Left colon (tissue), 2 donors: ENCODE data around the gene CCL4L2. TPM values are rescaled to one million over a fixed set of nuclear protein-coding genes. Genes with fewer than 3 reads are reported as not detected.
"Not testable (repeated sequence)": the region's sequence is repeated elsewhere in the genome, so short reads cannot be mapped to it uniquely, and the experiment has no call there.

Experiments used
- ATAC-seq: fragments of 200-7000 bp; cut with Tn5 transposase; one replicate; pipeline ENCODE4 v1.9.1; 2020; ENCODE audit warnings: mild to moderate bottlenecking, moderate library complexity
- DNase-seq, 2 donors: peaks; one replicate each; pipeline ENCODE4 v3.0.0-alpha.2; 2020
- intact Hi-C, 2 donors: fragments of 100-400 bp; cut with DNase I in 1 of 2; cut with micrococcal nuclease in 1 of 2; formaldehyde crosslinking; loops; one replicate each; pipeline versions ENCODE4 v1.11.2 to v1.14.0; 2022; cut with DNase I, micrococcal nuclease
- total RNA-seq, 2 donors: library from RNA; stranded (reverse); fragmentation: NEBNext Ultra II Directional; extraction: Animal tissue kit (Norgen Biotek cat#: 25700); gene quantifications; one replicate each; pipeline ENCODE4 v1.2.1, GENCODE V29; 2021
- donor health status: DM: no; HTN: no; CAD: no.
- donor health status: DM: yes; HTN: yes; CAD: no.

CCL4L2 gene
- total RNA-seq, 2 donors from 2014 or later = 3.0 TPM; not detected in 1

DNA sequence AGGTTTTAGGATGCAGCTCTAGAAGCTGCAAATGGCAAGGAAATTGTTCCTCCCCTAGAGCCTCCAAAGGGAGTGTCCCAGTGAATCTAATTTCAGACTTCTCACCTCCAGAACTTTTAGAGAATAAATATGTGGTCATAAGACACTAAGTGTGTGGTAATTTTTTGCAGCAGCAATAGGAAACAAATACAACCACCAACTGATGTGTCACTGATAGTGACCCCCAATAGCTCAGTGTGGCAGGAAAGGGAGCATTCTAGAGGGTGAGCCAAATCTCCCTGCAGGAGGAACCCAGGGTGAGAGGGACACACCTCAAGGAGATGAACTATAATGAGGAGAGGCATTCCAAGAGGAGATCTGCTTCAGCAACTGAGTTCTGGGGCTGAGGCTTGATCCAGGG is 4.1 kb downstream of the CCL4L2 start:
- ATAC-seq = no peak
- DNase-seq = no peak
- intact Hi-C loops = no loop called here

DNA sequence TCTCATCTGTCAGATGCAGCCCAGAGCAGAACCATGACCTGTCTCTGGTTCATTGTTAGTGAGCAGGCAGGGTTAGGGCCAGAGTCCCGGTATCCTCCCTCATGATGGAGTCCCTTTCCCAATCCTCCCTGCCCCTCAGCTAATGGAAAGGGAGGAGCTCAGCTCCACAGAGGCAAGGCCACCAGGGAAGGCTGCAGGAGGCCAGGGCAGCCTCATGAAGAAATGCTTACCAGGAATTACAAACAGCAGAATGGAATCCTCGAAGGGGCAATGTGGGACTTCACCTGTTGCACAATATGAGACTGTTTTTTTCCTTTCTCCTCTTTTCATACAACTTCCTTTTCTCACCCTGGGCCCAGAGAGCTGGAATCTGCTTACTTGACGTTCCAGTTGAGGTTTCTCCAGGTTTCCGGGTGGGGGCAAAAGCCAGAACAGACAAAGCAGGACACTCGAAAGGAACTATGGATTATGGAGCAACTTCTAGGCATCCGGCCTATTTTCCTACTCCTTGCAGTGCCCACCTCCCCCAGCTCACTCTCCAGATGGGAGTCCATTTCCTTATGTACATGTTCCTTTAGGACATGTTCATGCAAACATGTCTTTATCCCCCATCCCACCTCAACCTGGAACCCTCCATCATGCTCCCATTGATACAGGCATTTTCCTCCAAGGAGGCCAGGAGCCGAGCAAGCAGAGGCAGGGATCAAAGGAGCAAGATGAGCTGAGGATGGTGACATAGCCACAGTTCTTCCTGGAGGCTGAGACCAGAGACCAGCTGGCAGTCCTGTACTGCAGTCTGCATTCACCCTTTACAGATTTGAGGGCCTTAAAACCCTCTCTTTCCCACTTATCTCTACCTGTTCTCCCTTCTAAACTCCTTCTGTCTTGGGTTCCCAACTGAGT is 4.8 kb downstream of the CCL4L2 start:
- ATAC-seq, DNase-seq, intact Hi-C loops: not testable (repeated sequence)

DNA sequence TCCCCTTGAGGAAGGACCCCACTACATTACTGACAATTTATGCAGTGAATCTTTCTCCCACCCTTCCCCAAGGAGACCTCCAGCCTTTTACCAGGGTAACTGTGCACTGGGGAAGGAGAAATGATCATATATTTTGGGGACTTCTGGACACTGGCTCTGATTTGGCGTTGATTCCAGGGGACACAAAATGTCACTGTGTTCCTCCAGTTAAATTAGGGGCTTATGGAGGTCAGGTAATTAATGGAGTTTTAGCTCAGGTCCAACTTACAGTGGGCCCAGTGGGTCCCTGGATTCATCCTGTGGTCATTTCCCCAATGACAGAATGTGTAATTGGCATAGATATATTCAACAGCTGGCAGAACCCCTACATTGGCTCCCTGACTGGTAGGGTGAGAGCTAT is 8.7 kb downstream of the CCL4L2 start:
- intact Hi-C loops, ATAC-seq, DNase-seq: not testable (repeated sequence)

DNA sequence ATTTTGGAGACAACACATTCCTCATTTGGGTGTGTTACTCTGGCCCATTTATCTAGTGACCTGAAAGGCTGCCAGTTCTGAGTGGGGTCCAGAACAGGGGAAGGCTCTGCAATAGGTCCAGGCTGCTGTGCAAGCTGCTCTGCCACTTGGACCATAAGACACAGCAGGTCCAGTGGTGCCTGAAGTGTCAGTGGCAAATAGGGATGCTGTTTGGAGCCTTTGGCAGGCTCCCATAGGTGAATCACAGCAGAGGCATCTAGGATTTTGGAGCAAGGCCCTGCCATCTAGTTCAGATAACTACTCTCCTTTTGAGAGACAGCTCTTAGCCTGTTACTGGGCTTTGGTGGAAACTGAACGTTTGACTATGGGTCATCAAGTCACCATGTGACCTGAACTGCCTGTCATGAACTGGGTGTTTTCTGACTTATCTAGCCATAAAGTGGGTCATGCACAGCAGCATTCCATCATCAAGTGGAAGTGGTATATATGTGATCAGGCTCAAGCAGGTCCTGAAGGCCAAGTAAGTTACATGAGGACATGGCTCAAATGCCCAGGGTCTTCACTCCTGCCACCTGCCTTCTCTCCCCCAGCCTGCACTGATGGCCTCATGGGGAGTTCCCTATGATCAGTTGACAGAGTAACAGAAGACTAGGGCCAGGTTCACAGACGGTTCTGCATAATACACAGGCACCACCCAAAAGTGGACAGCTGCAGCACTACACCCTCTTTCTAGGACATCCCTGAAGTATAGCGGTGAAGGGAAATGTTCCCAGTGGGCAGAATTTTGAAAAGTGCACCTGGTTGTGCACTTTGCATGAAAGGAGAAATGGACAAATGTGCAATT is 10.1 kb downstream of the CCL4L2 start:
- DNase-seq, ATAC-seq, intact Hi-C loops: not testable (repeated sequence)

DNA sequence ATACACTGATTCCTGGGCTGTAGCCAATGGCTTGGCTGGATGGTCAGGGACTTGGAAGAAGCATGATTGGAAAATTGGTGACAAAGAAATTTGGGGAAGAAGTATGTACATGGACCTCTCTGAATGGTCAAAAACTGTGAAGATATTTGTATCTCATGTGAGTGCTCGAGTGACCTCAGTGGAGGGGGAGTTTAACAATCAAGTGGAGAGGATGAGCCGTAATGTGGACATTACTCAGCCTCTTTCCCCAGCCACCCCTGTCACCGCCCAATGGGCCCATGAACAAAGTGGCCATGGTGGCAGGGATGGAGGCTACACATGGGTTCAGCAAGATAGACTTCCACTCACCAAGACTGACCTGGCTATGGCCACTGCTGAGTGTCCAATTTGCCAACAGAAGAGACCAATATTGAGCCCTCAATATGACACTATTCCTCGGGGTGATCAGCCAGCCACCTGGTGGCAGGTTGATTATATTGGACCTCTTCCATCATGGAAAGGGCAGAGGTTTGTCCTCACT is 10.8 kb downstream of the CCL4L2 start:
- ATAC-seq, DNase-seq, intact Hi-C loops: not testable (repeated sequence)

DNA sequence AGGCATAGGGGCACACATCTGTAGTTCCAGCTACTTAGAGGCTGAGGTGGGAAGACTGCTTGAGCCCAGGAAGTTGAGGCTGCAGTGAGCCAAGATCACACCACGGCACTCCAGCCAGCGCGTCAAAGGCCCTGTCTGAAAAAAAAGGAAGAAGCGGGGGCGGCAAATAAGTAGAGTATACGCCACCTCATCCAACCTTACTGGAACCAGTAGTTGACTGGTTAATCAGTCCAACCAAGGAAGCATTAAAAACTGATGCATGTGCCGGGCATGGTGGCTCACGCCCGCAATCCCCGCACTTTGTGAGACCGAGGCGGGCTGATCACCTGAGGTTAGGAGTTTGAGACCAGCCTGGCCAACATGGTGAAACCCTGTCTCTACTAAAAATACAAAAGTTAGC is 12.1 kb downstream of the CCL4L2 start:
- intact Hi-C loops, DNase-seq, ATAC-seq: not testable (repeated sequence)

DNA sequence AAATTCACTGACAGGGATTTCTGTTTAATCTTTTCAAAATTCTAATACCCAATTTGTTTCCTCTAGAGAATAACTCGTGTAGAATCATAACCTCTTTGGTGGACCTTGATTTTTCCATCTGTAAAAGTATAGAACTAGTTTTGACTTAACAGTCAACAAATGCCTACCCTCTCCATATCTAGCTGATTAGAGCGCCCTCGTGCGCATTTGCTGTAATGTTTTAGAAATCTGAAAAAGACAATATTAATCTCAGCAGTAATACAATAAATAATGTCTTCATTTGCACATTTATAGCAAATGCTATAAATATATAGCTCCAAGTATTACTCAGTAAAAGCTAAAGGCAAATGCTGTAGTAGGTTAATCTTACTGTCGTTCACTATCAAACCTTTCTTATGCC is 18.8 kb downstream of the CCL4L2 start:
- peak in 1 of 2 donors; percentile 9 for DNase-seq
- ATAC-seq, intact Hi-C loops: not testable (repeated sequence)

DNA sequence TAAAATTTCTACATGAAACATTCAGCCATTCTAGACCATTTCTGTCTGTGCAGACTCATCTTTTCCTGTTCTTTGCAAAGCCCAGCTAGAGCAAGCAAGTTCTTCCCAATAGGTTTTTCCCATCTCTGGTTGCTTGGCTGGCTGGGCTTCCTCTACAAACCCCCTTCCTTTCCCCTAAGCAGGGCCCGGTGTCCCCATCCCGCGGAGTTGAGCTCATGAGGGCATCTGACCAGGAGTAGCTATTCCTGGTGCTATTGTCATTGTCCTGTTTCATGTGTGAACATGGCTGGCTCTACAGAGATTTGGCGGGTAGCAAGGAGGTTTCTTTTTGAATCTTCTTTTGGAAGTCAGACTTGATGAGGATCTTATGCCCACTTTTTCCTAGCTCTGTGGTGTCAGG is 31.2 kb downstream of the CCL4L2 start:
- intact Hi-C loops, DNase-seq, ATAC-seq: not testable (repeated sequence)

Other genes with a start within 250 kb of the CCL4L2 start
- under 1 TPM in 1 of 2 donors, not detected in 1; 0.25 TPM for gene CCL16, start 229.6 kb upstream of the CCL4L2 start, total RNA-seq
- gene CCL14, start 224.3 kb upstream of the CCL4L2 start, total RNA-seq = 1 to 10 TPM; 2.3 to 4.3 TPM
- 10 to 100 TPM; 79.8 to 81.3 TPM for gene CCL15, start 209.5 kb upstream of the CCL4L2 start, total RNA-seq
- gene CCL23, start 193.1 kb upstream of the CCL4L2 start, total RNA-seq = 1 to 10 TPM in 1 of 2 donors, not detected in 1; 3.7 TPM
- 1 to 10 TPM in 1 of 2 donors, under 1 TPM in 1; 0.85 to 1.2 TPM for gene CCL18, start 146.8 kb upstream of the CCL4L2 start, total RNA-seq
- gene CCL3, start 120.9 kb upstream of the CCL4L2 start, total RNA-seq = 1 to 10 TPM; 2.0 to 4.2 TPM
- 1 to 10 TPM; 2.2 to 4.5 TPM for gene CCL4, start 107.2 kb upstream of the CCL4L2 start, total RNA-seq
- gene TBC1D3B, start 34.4 kb upstream of the CCL4L2 start, total RNA-seq = 1 to 10 TPM; 7.4 to 8.9 TPM
- under 1 TPM in 1 of 2 donors, not detected in 1; 0.64 TPM for gene CCL3L1, start 14.3 kb upstream of the CCL4L2 start, total RNA-seq
- gene TBC1D3I, start 53.5 kb downstream of the CCL4L2 start, total RNA-seq = under 1 TPM; 0.22 to 0.70 TPM
- gene TBC1D3G, start 112.8 kb downstream of the CCL4L2 start, total RNA-seq = not detected
- gene TBC1D3H, start 177.4 kb downstream of the CCL4L2 start, total RNA-seq = not detected